Mesothelial cell of epicardium (in vitro differentiated cells): ENCODE data around the gene KCTD10. TPM values are rescaled to one million over a fixed set of nuclear protein-coding genes. Genes with fewer than 3 reads are reported as not detected.

Experiments used
- DNase-seq, 2 experiments: peaks; one replicate each; pipeline ENCODE4 v3.0.0; 2021; ENCODE audit warnings: low spot score in 2 of 2; ENCODE audit not compliant: unreplicated experiment in 2 of 2
- H3K27ac Mint-ChIP-seq: 2 replicates; pipeline ENCODE4 v1.8.0; 2021; ENCODE audit warnings: mixed read lengths
- H3K27me3 Mint-ChIP-seq: 2 replicates; pipeline ENCODE4 v1.8.0; 2021; ENCODE audit warnings: low read depth, mixed read lengths
- H3K36me3 Mint-ChIP-seq: 2 replicates; pipeline ENCODE4 v1.8.0; 2021; ENCODE audit warnings: mixed read lengths
- H3K4me1 Mint-ChIP-seq: 2 replicates; pipeline ENCODE4 v1.8.0; 2021; ENCODE audit warnings: mixed read lengths
- H3K4me3 Mint-ChIP-seq: 2 replicates; pipeline ENCODE4 v1.8.0; 2021; ENCODE audit warnings: mild to moderate bottlenecking, moderate library complexity, mixed read lengths
- H3K9me3 Mint-ChIP-seq: 2 replicates; pipeline ENCODE4 v1.8.0; 2021; ENCODE audit warnings: mixed read lengths
- CTCF ChIP-seq: fragments of 200-600 bp; sonication (generic); IDR thresholded peaks from one replicate; pipeline ENCODE4 v1.5.0; 2021; ENCODE audit warnings: antibody characterized with exemption; ENCODE audit not compliant: unreplicated experiment
- total RNA-seq: library from RNA; stranded (reverse); gene quantifications from 3 replicates; pipeline ENCODE4 v1.2.1, GENCODE V29; 2021

The KCTD10 gene
- total RNA-seq, 1 donor from 2014 or later: 56.2 TPM

GRCh38 chr12:109436188-109436560 lies 40.9 kb downstream of the KCTD10 start:
- Mint-ChIP-seq H3K27ac (no peak overlapping the region), H3K4me1 (peaks cover 14% of the 10 kb centered on the region), H3K9me3 (no peaks in the 10 kb centered on the region), H3K27me3 (no peaks in the 10 kb centered on the region), H3K4me3 (no peak overlapping the region), H3K36me3 (no peaks in the 10 kb centered on the region)
- TF ChIP-seq CTCF: no peak
- DNase-seq: no peak

GRCh38 chr12:109435428-109436187 lies 41.5 kb downstream of the KCTD10 start:
- Mint-ChIP-seq H3K4me3 (no peak overlapping the region), H3K36me3 (no peaks in the 10 kb centered on the region)
- no peak for DNase-seq

GRCh38 chr12:109434582-109434981 lies 42.5 kb downstream of the KCTD10 start:
- no peak for TF ChIP-seq CTCF
- H3K4me1 Mint-ChIP-seq: peaks cover 8% of the 10 kb centered on the region
- no peak overlapping the region for H3K27ac Mint-ChIP-seq
- no peak for DNase-seq
- no peaks in the 10 kb centered on the region for H3K36me3 Mint-ChIP-seq
- no peak overlapping the region for H3K4me3 Mint-ChIP-seq
- H3K9me3 Mint-ChIP-seq: no peaks in the 10 kb centered on the region
- no peaks in the 10 kb centered on the region for H3K27me3 Mint-ChIP-seq

More at GRCh38 chr12:109435428-109436187, 41.5 kb downstream of the KCTD10 start:
- Mint-ChIP-seq H3K4me1 (peaks cover 10% of the 10 kb centered on the region), H3K27me3 (no peaks in the 10 kb centered on the region), H3K27ac (no peak overlapping the region), H3K9me3 (no peaks in the 10 kb centered on the region)
- no peak for TF ChIP-seq CTCF

GRCh38 chr12:109433618-109434017 lies 43.5 kb downstream of the KCTD10 start:
- no peaks in the 10 kb centered on the region for H3K36me3 Mint-ChIP-seq
- no peaks in the 10 kb centered on the region for H3K9me3 Mint-ChIP-seq
- peak; percentile 31 for TF ChIP-seq CTCF
- no peak for DNase-seq
- H3K27ac Mint-ChIP-seq: no peak overlapping the region
- H3K27me3 Mint-ChIP-seq: no peaks in the 10 kb centered on the region
- H3K4me1 Mint-ChIP-seq: peaks cover 8% of the 10 kb centered on the region
- no peak overlapping the region for H3K4me3 Mint-ChIP-seq

- peak; percentile 62 for TF ChIP-seq CTCF
These were observed 44.2 kb downstream of the KCTD10 start for GRCh38 chr12:109432842-109433304.

More at GRCh38 chr12:109432842-109433304, 44.2 kb downstream of the KCTD10 start:
- H3K27ac Mint-ChIP-seq: no peak overlapping the region
- H3K9me3 Mint-ChIP-seq: no peaks in the 10 kb centered on the region
- no peaks in the 10 kb centered on the region for H3K36me3 Mint-ChIP-seq
- H3K4me3 Mint-ChIP-seq: no peak overlapping the region
- H3K4me1 Mint-ChIP-seq: peaks cover 8% of the 10 kb centered on the region
- H3K27me3 Mint-ChIP-seq: no peaks in the 10 kb centered on the region
- peak; percentile 60 to 85 for DNase-seq
